CD14-positive monocyte (primary cell): ENCODE data around the gene IGFBP6. TPM values are rescaled to one million over a fixed set of nuclear protein-coding genes. Genes with fewer than 3 reads are reported as not detected.
A peak's percentile ranks its signal among the peaks of the same experiment; 100 is the strongest.
"Not testable (repeated sequence)": the region's sequence is repeated elsewhere in the genome, so short reads cannot be mapped to it uniquely, and the experiment has no call there.

Source experiments
- DNase-seq, 3 donors: peaks; one replicate each; pipeline ENCODE4 v3.0.0-alpha.2; 2011 to 2022
- H2AFZ ChIP-seq: 2 replicates; pipeline ENCODE4 v1.6.0; 2012; ENCODE audit warnings: mild to moderate bottlenecking, low read depth, low read length, inconsistent platforms; ENCODE audit not compliant: insufficient read depth, poor library complexity, severe bottlenecking
- H3K27ac ChIP-seq, 2 donors: 1 replicate in 1 of 2; 2 replicates in 1 of 2; pipeline ENCODE4 v1.5.1; 2012 to 2013; ENCODE audit warnings: low read length in 2 of 2, control low read depth in 1 of 2, inconsistent platforms in 1 of 2, low read depth in 1 of 2, mild to moderate bottlenecking in 1 of 2
- H3K27me3 ChIP-seq, 2 donors: one replicate each; pipeline versions ENCODE4 v1.6.0 to v1.6.1; 2011 to 2013; ENCODE audit warnings: low read length in 2 of 2; ENCODE audit not compliant: control insufficient read depth in 2 of 2, insufficient read depth in 2 of 2
- H3K36me3 ChIP-seq, 2 donors: replicated peaks in 1 of 2; 1 replicate in 1 of 2; 2 replicates in 1 of 2; pipeline versions ENCODE4 v1.5.1 to v1.6.1; 2012 to 2013; ENCODE audit warnings: low read length in 2 of 2, control low read depth in 1 of 2, inconsistent platforms in 1 of 2, mild to moderate bottlenecking in 1 of 2; ENCODE audit not compliant: insufficient read depth in 2 of 2, control insufficient read depth in 1 of 2
- H3K4me1 ChIP-seq, 2 donors: 1 replicate in 1 of 2; 2 replicates in 1 of 2; pipeline versions ENCODE4 v1.5.1 to v1.6.1; 2012 to 2013; ENCODE audit warnings: low read length in 2 of 2, control low read depth in 1 of 2, inconsistent platforms in 1 of 2, mild to moderate bottlenecking in 1 of 2, moderate library complexity in 1 of 2; ENCODE audit not compliant: insufficient read depth in 2 of 2, control insufficient read depth in 1 of 2
- H3K4me2 ChIP-seq: replicated peaks from 2 replicates; pipeline ENCODE3; 2012; ENCODE audit warnings: low read length, moderate library complexity, mild to moderate bottlenecking; ENCODE audit not compliant: poor library complexity, severe bottlenecking; ENCODE audit errors: extremely low read depth
- H3K4me3 ChIP-seq, 3 experiments: fragments of 200-600 bp in 1 of 3; sonication (generic) in 1 of 3; replicated peaks in 1 of 3; 1 replicate in 2 of 3; 2 replicates in 1 of 3; pipeline ENCODE4 v1.5.1; 2011 to 2013; ENCODE audit warnings: low read length in 3 of 3, mild to moderate bottlenecking in 3 of 3, control low read depth in 2 of 3, low read depth in 2 of 3, inconsistent platforms in 1 of 3, moderate library complexity in 1 of 3
- H3K79me2 ChIP-seq: 2 replicates; pipeline ENCODE4 v1.6.0; 2012; ENCODE audit warnings: mild to moderate bottlenecking, control low read depth, inconsistent platforms, low read length, moderate library complexity; ENCODE audit not compliant: insufficient read depth
- H3K9ac ChIP-seq: 2 replicates; pipeline ENCODE4 v1.6.0; 2017; ENCODE audit warnings: low read length, mild to moderate bottlenecking; ENCODE audit not compliant: insufficient read depth, poor library complexity, severe bottlenecking
- H3K9me3 ChIP-seq, 2 donors: replicated peaks in 1 of 2; 1 replicate in 1 of 2; 2 replicates in 1 of 2; pipeline versions ENCODE4 v1.5.1 to v1.6.1; 2012 to 2013; ENCODE audit warnings: low read length in 2 of 2, control low read depth in 1 of 2; ENCODE audit not compliant: control insufficient read depth in 1 of 2, insufficient read depth in 1 of 2
- H4K20me1 ChIP-seq: 2 replicates; pipeline ENCODE4 v1.6.0; 2012; ENCODE audit warnings: mild to moderate bottlenecking, low read length, control low read depth, moderate library complexity; ENCODE audit not compliant: insufficient read depth
- H3K27ac Mint-ChIP-seq, 7 donors: one replicate each; pipeline ENCODE4 v1.8.0; 2020; ENCODE audit warnings: mild to moderate bottlenecking in 7 of 7, mixed read lengths in 7 of 7, moderate library complexity in 6 of 7, inconsistent platforms in 2 of 7
- H3K27me3 Mint-ChIP-seq, 3 donors: one replicate each; pipeline ENCODE4 v1.8.0; 2021 to 2022; ENCODE audit warnings: low read depth in 3 of 3, mild to moderate bottlenecking in 3 of 3, mixed read lengths in 3 of 3, moderate library complexity in 3 of 3, inconsistent platforms in 1 of 3
- H3K36me3 Mint-ChIP-seq, 2 donors: one replicate each; pipeline ENCODE4 v1.8.0; 2020; ENCODE audit warnings: mixed read lengths in 2 of 2, inconsistent platforms in 1 of 2, mild to moderate bottlenecking in 1 of 2
- H3K4me1 Mint-ChIP-seq: one replicate; pipeline ENCODE4 v1.8.0; 2020; ENCODE audit warnings: mild to moderate bottlenecking, mixed read lengths
- H3K4me3 Mint-ChIP-seq, 2 donors: one replicate each; pipeline ENCODE4 v1.8.0; 2020; ENCODE audit warnings: mild to moderate bottlenecking in 2 of 2, mixed read lengths in 2 of 2, moderate library complexity in 1 of 2
- H3K9me3 Mint-ChIP-seq, 7 donors: one replicate each; pipeline ENCODE4 v1.8.0; 2020 to 2022; ENCODE audit warnings: mixed read lengths in 7 of 7, mild to moderate bottlenecking in 6 of 7, moderate library complexity in 6 of 7, inconsistent platforms in 2 of 7
- CTCF ChIP-seq: fragments of 200-600 bp; IDR thresholded peaks from one replicate; pipeline ENCODE4 v1.8.0; 2022; ENCODE audit warnings: antibody characterized with exemption, mild to moderate bottlenecking
- WGBS: methylation state at CpG from one replicate; pipeline ENCODE4 v1.1.5; 2013; ENCODE audit warnings: missing lambda C conversion rate; ENCODE audit not compliant: insufficient coverage; 5-methylcytosine and 5-hydroxymethylcytosine counted together
- intact Hi-C, 2 donors: fragments of 100-400 bp; cut with micrococcal nuclease; formaldehyde crosslinking; loops; one replicate each; pipeline versions ENCODE4 v1.15.0 to v1.15.1; 2023
- polyA plus RNA-seq, 3 donors: library from polyadenylated mRNA; depleted of rRNA in 1 of 3; unstranded in 2 of 3; stranded (reverse) in 1 of 3; fragments of 300-500 nt in 2 of 3; fragments of >200 nt in 1 of 3; fragmentation: Illumina TruSeq in 2 of 3; gene quantifications; 1 replicate in 2 of 3; 2 replicates in 1 of 3; pipeline ENCODE4 v1.2.3, GENCODE V29; 2012 to 2021

Gene IGFBP6
- polyA plus RNA-seq, 3 donors, result 0.20 TPM; not detected in 2

- WGBS, result no CpG with 5 or more reads among the region's 3 CpGs
- intact Hi-C loops, result loop anchor here in 1 of 2 donors (10.0 kb wide), 1 partner anchor 51 kb away; no protein-coding TSS in a partner anchor
These were observed 1.9 kb upstream of the IGFBP6 start for GRCh38 chr12:53095596-53095895.

GRCh38 chr12:53096089-53096741 lies 1.3 kb upstream of the IGFBP6 start:
- no peak overlapping the region for H3K27ac ChIP-seq
- H3K9me3 ChIP-seq, result no peaks in the 10 kb centered on the region
- no peak overlapping the region for H3K4me2 ChIP-seq
- no peak overlapping the region for H3K9ac ChIP-seq
- H3K36me3 ChIP-seq, result no peaks in the 10 kb centered on the region
- peaks cover 0 to 4% (median 0%) of the 10 kb centered on the region in 7 donors for H3K9me3 Mint-ChIP-seq
- no peak overlapping the region for H2AFZ ChIP-seq
- peaks cover 15 to 24% of the 10 kb centered on the region in 2 donors for H3K27me3 ChIP-seq
- peaks cover 0 to 13% of the 10 kb centered on the region in 2 donors for H3K36me3 Mint-ChIP-seq
- intact Hi-C loops, result loop anchor here in 1 of 2 donors (10.0 kb wide), 1 partner anchor 51 kb away; no protein-coding TSS in a partner anchor
- peaks cover 42% of the 10 kb centered on the region for H3K4me1 Mint-ChIP-seq
- peak overlapping the region in 1 of 2 donors; percentile 94 for H3K4me3 Mint-ChIP-seq
- peaks cover 49 to 50% of the 10 kb centered on the region in 2 donors for H3K4me1 ChIP-seq
- H3K27ac Mint-ChIP-seq, result peak overlapping the region in 2 of 7 donors; percentile 46 to 77
- DNase-seq, result no peak
- WGBS, result 64% methylated on average over 7 of the region's 11 CpGs
- no peaks in the 10 kb centered on the region for H4K20me1 ChIP-seq
- H3K27me3 Mint-ChIP-seq, result peaks cover 29 to 36% (median 34%) of the 10 kb centered on the region in 3 donors
- H3K4me3 ChIP-seq, result no peak overlapping the region
- no peak for TF ChIP-seq CTCF
- no peaks in the 10 kb centered on the region for H3K79me2 ChIP-seq

More at GRCh38 chr12:53095596-53095895, 1.9 kb upstream of the IGFBP6 start:
- not testable (repeated sequence) for H4K20me1 ChIP-seq, H3K9me3 ChIP-seq, H3K36me3 ChIP-seq, H3K27ac ChIP-seq, H3K4me3 ChIP-seq, H3K4me3 Mint-ChIP-seq, H3K9ac ChIP-seq, H3K79me2 ChIP-seq, H2AFZ ChIP-seq, H3K4me2 ChIP-seq, H3K9me3 Mint-ChIP-seq, DNase-seq
- H3K27me3 ChIP-seq, result peaks cover 15 to 24% of the 10 kb centered on the region in 2 donors
- Mint-ChIP-seq H3K4me1 (peaks cover 42% of the 10 kb centered on the region), H3K27ac (peak overlapping the region in 1 of 7 donors; percentile 42), H3K27me3 (peaks cover 29 to 36% (median 34%) of the 10 kb centered on the region in 3 donors), H3K36me3 (peaks cover 0 to 13% of the 10 kb centered on the region in 2 donors)
- peaks cover 49 to 50% of the 10 kb centered on the region in 2 donors for H3K4me1 ChIP-seq
